ENCODE data around the gene TCF7L2.

TCF7L2 gene

DNA sequence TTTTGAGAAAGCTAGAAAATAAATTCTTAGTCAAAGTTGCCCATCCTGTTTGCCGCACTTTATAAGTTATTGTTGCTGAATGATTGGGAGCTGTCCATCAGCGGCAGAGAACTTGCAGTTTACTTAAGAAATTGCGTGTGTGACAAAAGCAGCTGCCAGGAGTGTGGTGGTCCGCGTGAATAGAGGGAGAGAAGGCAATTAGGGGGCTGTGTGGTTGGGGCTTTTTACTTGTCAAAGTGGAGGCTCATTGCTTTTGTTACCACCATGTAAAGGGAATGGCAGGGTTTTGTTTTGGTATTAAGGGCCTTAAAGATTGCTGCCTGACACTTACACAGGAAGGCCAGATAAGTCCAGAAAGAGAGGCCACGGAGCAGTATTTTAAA is 177.8 kb downstream of the TCF7L2 start:
- no peak overlapping the region for H3K4me3 ChIP-seq (ENCODE audit: low read depth, low read length)
- no peak for DNase-seq (ENCODE audit: low read depth)

DNA sequence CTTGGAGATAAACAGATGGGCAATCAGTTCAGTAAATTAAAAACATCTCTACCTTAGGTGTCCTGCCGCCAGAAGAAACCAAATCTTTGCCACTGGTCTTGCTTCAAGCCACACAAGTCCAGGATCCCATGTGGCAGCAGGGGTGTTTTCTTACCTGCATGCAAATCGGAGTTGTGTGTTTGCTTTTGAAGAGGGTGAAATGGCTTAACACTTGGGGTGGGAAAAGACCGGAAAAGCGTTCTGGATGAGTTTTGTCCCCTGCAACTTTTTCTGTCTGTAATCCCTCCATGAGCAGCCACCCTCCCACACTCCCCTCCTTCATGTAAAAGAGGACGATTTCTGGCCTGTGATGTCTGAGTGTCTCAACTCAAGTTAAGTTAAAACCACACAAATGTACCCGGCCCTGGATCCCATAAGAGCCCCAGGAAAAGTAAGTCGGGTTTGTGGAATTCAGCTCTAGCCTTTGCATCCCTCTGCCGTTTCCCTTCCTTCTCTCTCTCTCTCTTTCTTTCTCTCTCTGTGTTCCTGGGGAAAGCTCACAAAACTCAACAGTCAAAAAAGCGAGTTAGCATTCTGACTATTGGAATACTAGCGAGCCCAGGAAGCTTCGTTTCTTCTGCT is 178.5 kb downstream of the TCF7L2 start:
- DNase-seq (ENCODE audit: low read depth) = no peak

GRCh38 chr10:113129117-113129516 is 179.1 kb downstream of the TCF7L2 start:
- DNase-seq (ENCODE audit: low read depth) = no peak
- no peak overlapping the region for H3K4me3 ChIP-seq (ENCODE audit: low read depth, low read length)

More for the DNA sequence above, 178.5 kb downstream of the TCF7L2 start:
- no peak overlapping the region for H3K4me3 ChIP-seq (ENCODE audit: low read depth, low read length)

- H3K4me3 ChIP-seq (ENCODE audit: low read depth, low read length) = peak overlapping the region; percentile 15
- DNase-seq (ENCODE audit: low read depth) = no peak
Observed at GRCh38 chr10:113130014-113130641, 180.1 kb downstream of the TCF7L2 start.

DNA sequence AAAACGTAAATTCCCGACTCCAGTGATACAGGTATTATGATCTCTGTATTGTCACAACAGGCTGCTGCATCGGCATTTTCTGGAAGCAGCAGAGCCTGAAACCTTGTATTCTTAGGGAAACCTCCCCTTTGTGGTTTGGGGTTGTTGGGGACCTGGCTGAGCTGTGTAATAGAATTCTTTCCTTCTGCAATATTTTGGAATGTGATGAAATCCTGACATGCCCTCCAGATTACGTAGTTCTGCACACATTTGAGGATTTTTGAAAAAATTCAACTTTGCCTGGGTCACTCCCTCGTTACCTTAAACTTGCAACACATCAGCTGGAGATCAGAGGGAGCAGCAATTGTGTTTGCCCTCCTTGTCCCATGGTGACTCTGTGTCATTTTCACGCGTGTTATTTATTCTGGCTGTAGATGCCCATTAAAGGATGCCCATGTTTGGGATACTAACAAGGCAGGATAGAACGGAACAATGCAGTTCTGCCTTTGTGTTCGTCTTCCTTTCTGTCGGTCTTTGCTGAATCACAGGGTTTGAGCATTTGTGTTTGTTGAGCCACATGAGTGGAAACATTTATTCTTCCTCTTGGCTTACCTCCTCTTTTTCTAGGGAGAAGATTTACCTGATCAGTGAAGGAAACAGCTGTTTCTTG is 181.7 kb downstream of the TCF7L2 start:
- peak overlapping the region; percentile 6 for H3K4me3 ChIP-seq (ENCODE audit: low read depth, low read length)
- peak; percentile 81 for DNase-seq (ENCODE audit: low read depth)

DNA sequence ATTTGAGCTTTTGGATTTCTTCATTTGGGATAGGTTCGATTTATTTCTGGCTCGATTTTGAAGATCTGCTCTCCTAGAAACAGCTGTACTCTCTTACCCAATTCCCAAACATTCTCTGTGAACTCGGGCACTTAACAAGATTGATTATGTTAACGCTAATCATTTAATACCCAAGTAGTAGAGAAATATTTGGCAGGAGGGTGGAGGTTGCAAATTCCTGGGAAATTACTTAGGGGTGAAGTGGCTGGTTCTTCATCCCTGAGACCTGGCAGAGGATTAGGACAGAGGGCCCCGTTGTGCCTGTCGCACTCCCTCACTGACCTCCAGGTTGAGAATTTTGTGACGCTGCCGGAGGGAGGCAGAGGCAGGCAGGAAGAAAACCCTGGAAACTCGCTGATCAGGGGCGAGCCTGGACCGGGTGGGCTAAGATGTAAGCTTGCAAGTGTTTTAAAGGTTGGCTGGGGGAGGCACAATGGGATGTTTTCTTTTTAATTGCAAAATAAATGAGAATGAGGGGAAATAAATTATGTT is 182.6 kb downstream of the TCF7L2 start:
- no peak for DNase-seq (ENCODE audit: low read depth)
- no peak overlapping the region for H3K4me3 ChIP-seq (ENCODE audit: low read depth, low read length)

DNA sequence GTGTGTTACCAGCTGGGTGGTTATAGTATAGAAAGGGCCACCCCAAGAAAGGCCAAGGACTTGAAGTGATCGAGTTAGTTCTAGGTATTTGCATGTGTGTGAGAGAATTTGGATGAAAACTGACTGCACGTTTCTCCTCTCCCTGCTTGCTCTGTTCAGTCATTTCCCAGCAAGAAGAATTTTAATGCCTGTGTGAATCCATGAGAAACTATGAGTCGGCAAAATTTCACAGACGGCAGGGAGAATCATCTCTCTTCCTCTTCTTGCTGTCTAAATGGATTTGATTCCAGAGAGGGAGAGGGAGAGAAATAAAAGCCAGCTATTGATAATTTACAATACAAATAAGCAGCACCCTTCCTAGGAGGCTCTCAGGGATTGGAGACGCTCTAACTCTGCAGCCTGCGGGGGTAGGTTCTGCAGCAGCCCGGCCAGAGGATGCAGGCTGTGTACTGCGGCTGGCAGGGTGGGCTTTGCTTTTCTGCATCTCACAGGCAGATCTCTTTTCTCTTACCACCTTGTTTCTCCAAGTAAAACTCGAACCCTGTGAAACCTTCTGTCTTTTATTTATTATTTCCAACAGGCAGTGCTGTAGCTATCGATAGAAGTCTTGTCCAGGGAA is 183.6 kb downstream of the TCF7L2 start:
- H3K4me3 ChIP-seq (ENCODE audit: low read depth, low read length) = no peak overlapping the region
- DNase-seq (ENCODE audit: low read depth) = no peak

GRCh38 chr10:113135025-113135424 is 185.0 kb downstream of the TCF7L2 start:
- H3K4me3 ChIP-seq (ENCODE audit: low read depth, low read length) = no peak overlapping the region
- no peak for DNase-seq (ENCODE audit: low read depth)

DNA sequence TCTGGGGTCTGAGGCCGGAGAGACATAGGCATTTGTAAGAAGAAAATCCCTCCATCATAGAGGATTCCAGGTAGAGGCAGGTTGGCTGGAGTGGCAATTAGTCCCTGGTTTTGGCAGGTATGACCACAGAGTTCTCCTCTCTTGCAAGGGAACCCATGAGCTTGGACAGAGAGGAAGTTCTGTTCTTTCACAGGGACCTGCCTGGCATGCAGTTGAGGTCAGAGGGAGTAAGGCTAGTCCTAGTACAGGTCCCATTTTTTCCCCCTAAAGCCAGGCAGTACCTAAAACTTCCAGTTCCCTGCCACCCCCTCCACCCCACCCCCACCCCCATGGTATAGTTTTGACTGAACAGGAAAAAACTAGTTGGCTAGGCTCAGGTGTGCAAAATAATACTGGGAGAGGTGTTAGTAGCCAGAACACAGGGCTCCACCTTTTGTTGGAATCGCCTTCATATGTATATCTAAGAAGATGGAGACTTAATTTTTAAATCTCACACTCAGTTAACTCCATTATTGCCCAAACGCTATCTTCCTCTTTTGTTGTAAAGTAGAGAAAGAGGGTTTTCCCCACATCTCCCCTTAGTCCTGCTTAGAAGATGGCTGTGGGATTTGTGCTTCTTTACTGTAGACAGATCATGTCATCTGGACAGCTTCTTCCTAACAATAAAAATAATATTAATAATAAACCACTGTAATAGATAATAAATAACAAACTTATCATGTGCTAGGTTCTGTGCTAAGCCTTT is 188.1 kb downstream of the TCF7L2 start:
- DNase-seq (ENCODE audit: low read depth) = no peak
- no peak overlapping the region for H3K4me3 ChIP-seq (ENCODE audit: low read depth, low read length)

DNA sequence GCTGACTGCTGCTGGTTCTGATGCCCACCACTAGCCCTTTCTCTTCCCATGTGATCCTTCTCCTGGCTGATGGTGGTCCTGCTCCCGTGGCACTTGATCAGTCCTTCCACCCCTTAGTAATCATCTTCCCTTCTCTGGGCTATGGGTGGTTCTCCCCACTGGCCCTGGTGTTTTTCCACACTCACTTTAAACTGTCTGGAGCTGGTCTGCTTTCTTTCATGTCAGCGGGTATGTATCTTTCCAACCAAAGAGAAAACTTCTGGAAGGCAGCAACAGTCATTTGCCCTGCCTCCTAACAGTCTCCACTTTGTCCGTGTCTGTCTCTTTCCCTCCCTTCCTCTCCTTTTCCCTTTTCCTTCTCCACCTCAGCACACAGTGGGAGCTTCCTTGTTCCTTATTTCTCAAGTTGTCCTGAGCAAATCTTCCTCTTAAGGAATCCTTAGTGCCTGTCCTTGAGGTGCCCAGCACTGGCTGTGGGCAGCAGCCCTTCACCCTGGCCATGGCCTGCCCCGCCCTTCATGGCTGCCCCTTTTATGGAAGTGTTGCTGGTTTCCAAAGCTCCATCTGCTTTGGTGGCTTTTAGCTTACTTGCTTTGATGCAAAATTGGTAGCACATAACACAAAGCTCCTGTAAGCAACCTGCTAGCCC is 189.0 kb downstream of the TCF7L2 start:
- H3K4me3 ChIP-seq (ENCODE audit: low read depth, low read length) = no peak overlapping the region
- DNase-seq (ENCODE audit: low read depth) = no peak

- H3K4me3 ChIP-seq (ENCODE audit: low read depth, low read length) = no peak overlapping the region
- DNase-seq (ENCODE audit: low read depth) = no peak
Observed at GRCh38 chr10:113139699-113140098, 189.7 kb downstream of the TCF7L2 start.

- H3K4me3 ChIP-seq (ENCODE audit: low read depth, low read length) = no peak overlapping the region
- no peak for DNase-seq (ENCODE audit: low read depth)
Observed at GRCh38 chr10:113140143-113141011, 190.3 kb downstream of the TCF7L2 start.

GRCh38 chr10:113142601-113143362 is 192.7 kb downstream of the TCF7L2 start:
- no peak overlapping the region for H3K4me3 ChIP-seq (ENCODE audit: low read depth, low read length)
- DNase-seq (ENCODE audit: low read depth) = no peak

DNA sequence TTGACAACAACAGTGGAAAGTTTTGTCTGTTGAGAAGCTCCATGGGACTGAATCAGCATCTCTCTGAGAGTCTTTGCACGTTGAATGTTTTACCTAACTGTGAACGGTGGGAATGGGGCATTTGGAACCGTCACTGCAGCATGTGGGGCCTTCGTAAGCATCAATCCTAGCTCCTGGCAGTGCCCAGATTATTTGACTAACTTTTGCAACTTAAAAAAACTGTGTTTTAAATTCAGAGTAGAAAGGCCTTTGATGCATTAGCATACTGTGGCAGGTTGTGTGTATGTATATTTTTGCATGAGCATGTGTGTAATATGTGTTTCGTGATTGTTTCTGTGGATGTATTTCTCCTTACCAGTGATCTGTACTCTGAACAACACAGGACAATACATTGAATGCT is 194.5 kb downstream of the TCF7L2 start:
- DNase-seq (ENCODE audit: low read depth) = no peak
- no peak overlapping the region for H3K4me3 ChIP-seq (ENCODE audit: low read depth, low read length)

DNA sequence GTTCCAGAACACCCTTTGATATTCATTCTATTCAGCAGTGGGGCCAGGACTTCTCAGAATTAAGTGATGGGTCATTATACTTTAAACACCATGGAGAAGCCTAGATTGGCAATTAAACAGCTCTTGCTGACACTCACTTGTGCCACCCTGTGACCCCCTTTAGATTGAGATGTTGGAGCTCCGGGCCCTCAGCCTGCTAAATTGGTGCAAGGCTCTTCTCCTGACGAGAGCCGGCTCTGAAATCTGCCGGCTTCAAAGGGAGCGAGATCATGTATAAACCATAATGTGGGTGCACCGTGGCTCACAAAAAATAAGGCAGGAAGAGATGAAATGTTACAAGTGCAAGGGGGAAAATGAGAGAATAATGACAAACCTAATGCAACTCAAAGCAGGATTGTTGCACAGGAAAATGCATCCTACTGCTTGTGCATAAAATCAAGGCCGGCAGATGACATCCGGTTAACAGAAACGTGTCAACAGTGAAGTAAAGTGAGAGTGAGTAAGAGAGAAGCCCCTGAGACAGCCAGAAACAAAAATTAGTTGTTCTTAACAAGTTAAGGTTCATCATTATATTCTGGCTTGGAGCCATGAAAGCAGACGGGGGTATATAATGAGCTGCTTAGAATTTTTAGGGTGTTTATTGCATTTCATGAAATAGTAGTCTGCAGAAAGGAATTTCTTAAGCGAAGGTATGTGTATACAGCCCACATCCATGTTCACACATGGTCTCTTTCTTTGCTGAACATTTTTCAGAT is 198.2 kb downstream of the TCF7L2 start:
- DNase-seq (ENCODE audit: low read depth) = no peak
- no peak overlapping the region for H3K4me3 ChIP-seq (ENCODE audit: low read depth, low read length)

DNA sequence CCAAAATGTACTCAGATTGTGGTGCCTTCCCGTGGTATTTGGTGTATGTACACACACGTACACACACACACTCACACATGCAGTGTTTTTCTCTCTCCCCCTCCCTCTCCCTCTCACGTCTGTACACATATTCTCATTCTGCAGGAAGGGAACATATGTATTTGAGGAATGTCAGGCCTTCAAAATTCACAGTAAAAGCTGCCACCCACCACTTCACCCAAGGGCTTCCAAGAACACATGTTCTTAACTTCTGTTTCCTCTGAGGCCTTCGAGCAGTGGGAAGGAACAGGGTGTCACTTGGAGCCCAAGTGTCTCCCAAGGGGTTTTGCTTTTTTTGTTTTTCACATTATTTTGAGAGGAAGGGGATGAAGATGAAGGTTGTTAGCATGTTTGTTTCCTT is 198.9 kb downstream of the TCF7L2 start:
- DNase-seq (ENCODE audit: low read depth) = no peak
- H3K4me3 ChIP-seq (ENCODE audit: low read depth, low read length) = no peak overlapping the region

DNA sequence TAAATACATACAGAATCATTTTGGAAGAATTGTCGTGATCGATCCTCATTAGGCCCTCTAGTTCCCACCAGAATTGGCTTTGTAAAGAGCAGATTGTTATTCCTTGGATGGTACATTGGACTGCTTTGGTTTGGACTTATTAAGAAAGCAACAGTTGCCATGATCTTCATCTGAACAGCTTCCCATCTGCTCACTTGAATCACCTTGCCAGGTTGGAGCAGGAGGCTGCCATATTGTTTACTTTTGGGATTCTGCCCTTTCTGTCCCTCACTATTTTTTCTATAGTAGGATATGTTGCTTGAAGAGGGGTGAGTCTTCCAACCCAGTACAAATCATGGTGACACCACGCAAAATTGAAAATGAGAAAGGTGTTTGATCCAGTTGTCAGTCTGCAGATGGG is 199.6 kb downstream of the TCF7L2 start:
- H3K4me3 ChIP-seq (ENCODE audit: low read depth, low read length) = no peak overlapping the region
- no peak for DNase-seq (ENCODE audit: low read depth)

Measured in skeletal muscle cell (primary cell).